Measurements from ENCODE around the gene MAVS. TPM values are rescaled to one million over a fixed set of nuclear protein-coding genes. Genes with fewer than 3 reads are reported as not detected.

MAVS gene
- 37.8 TPM for total RNA-seq

DNA sequence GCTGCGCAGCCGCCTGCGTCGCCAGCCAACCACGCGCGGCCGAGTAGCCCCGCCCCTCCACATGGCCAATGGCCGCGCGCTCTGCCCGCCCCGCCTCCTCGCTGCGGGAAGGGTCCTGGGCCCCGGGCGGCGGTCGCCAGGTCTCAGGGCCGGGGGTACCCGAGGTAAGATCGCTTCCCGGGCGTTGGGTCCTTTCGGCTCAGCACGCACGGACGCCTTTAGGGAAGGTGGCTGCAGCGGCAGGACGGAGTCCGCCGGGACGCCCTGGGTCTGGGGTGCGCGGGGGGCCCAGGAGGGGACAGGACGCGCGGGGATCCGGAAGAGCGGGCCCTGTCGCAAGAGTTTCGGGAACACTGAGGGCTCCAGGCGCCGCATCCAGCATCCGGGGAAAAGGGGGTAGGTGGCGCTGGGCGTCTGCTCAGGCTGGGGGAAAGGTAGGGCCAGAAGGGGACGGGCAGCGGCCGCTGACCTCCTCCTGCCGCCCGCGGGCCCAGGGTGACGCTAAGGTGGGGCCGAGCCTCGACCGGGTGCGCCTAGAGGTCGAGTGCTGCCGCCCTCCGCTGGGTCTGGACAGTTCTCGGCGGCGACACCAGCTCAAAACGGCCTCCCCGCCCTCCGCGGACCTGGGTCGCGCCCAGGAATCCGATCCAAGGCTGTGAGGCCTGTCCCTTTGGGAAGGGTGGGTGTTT, at the start of gene MAVS:
Gene MAVS (plus strand): TSS at position 95 of the 689 bp plus-strand sequence. CDS start 7,791 bp downstream, outside the sequence.
- intact Hi-C loops (cut with DNase I), result no loop called here
- ATAC-seq, result peak; percentile 99
- DNase-seq (ENCODE audit: low spot score), result peak; percentile 94

DNA sequence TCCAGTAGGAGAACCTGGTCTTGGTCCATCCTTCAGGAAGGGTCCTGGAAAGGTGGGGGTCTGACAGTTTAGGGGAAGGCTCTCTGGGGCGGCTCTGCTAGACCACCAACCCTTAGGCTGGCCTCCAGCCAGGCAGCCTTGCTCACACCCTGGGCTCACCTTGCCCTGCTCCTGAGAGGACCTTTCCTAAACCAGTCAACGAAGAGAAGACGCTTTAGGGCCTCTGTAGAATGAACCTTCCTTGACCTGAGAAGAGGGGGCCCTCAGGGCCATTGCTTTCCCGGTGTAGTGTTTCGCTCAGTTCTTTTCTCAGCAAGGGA, 49.4 kb upstream of the MAVS start:
- no peak for DNase-seq (ENCODE audit: low spot score)
- intact Hi-C loops (cut with DNase I), result no loop called here
- ATAC-seq, result no peak

DNA sequence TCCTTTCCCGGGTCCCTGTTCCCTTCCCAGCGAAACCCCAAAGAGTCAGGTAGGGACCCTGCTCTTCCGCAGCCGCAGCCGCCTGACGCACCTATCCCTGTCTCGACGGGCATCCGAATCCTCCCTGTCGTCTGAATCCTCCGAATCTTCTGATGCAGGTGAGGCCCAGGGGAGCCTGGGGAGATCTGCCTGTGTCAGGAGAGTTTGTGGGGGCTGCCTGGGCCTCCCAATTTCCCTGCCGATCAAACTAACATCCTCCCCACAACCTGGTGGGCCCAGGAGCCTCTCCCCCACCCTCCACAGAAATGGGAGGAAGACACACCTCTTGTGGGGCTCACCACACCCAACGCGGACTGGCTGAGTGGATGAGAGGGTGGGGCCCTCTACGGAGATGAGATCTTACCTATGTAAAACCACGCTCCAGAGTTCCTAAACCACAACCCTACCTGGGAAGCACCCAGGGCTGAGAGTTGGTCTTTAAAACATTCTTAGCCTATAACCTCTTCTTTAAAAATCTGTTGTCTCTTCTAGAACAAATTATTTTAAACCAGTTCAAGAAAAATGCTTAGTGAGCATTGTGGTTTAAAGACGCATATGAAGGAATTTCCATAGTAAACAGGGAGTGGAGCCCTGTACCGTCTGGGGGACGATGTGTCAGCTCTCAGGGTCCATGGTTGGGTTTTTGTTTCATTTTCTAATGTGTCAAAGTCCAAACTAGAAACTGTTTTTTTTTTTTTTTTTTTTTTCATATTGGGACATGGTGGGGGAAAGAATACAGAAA, 48.9 kb upstream of the MAVS start:
- DNase-seq (ENCODE audit: low spot score) (no peak), ATAC-seq (no peak)
- intact Hi-C loops (cut with DNase I), result no loop called here

DNA sequence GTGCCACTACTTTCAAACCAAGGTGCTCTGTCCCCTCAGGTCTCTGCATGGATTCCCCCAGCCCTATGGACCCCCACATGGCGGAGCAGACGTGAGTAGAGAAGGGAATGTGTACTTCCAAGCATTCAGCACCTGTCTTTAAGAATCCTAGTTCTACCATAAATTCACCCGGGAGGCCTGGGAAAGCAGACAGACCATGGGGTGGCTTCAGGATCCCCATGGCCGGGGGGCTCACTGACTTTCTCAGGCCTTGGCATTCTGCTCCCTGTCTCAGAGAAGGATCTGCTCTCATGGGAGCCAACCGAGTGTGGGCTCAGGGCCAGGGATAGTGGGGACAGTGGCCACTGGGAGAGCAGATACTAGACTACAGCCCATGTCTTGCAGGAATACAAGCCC, 48.3 kb upstream of the MAVS start:
- DNase-seq (ENCODE audit: low spot score) (no peak), ATAC-seq (no peak)
- intact Hi-C loops (cut with DNase I), result no loop called here

DNA sequence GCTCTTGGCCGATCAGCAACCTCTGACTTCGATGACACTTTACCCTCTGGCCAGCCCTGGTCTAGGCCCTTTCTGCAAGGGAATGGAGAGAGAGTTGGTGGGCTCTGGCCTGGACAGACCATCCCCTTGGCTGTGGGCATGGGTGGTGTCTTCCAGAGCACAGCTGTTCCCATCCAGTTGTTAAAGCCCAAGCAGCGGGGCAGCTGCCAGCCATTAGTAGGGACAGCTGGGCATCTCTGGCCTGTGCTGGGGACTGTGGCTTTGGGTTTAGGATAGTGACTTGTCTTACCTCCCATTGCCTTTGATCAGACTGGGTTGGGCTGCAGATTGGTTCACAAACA, 47.8 kb upstream of the MAVS start:
- DNase-seq (ENCODE audit: low spot score), result no peak
- intact Hi-C loops (cut with DNase I), result no loop called here
- ATAC-seq, result no peak

DNA sequence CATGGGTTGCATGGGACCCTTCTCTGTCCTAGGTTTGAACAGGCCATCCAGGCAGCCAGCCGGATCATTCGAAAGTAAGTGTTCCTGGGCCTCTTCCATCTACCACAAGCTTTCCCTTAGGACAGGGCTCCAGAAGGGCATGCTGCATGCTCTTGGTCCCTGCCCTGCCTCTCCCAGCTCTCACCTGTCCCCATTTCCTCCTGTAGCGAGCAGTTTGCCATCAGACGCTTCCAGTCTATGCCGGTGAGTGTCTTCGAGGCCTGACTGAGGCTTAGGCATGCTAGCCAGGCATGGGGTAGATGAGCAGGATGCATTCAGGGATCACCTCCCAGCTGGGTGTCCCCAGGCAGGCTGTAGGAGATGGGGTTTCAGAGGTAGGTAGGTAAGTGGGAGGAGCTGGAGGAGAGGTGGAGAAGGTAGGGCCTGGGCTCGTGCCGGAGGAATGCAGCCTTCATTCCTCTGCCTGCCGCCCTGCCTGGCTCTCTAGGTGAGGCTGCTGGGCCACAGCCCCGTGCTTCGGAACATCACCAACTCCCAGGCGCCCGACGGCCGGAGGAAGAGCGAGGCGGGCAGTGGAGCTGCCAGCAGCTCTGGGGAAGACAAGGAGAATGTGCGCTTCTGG, 46.3 kb upstream of the MAVS start:
- intact Hi-C loops (cut with DNase I), result no loop called here
- DNase-seq (ENCODE audit: low spot score), result no peak
- no peak for ATAC-seq

DNA sequence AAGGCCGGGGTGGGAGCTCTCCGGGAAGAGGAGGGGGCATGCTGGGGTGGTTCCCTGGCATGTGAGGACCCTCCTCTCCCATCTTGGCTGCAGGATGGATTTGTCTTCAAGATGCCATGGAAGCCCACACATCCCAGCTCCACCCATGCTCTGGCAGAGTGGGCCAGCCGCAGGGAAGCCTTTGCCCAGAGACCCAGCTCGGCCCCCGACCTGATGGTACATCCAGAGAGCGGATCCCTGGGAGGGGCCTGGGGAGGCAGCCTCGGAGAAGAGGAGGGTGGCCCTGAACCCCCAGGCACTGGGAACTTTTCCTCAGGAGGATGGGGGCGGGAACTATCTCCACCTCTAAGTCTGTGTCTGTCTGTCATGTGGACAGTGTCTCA, 45.8 kb upstream of the MAVS start:
- DNase-seq (ENCODE audit: low spot score), result no peak
- no peak for ATAC-seq
- intact Hi-C loops (cut with DNase I), result no loop called here

DNA sequence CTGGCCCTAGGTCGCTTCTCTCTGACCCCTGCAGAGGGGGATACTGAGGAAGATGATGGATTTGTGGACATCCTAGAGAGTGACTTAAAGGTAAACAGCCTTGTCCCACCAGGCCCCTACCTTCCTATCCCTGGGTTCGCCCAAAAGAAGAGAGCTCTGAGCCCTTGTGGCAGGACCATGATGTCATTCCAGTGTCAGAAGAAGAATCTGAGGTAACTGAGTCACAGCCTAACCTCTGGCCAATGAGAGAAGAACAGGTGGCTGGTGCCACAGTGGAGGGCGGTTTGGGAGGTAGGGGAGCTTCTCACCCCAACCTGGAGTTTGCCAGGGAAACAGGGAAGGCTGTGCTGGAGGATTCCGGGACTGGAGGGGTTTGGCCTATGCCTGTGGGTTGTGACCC, 45.3 kb upstream of the MAVS start:
- intact Hi-C loops (cut with DNase I), result no loop called here
- ATAC-seq, result no peak
- no peak for DNase-seq (ENCODE audit: low spot score)

DNA sequence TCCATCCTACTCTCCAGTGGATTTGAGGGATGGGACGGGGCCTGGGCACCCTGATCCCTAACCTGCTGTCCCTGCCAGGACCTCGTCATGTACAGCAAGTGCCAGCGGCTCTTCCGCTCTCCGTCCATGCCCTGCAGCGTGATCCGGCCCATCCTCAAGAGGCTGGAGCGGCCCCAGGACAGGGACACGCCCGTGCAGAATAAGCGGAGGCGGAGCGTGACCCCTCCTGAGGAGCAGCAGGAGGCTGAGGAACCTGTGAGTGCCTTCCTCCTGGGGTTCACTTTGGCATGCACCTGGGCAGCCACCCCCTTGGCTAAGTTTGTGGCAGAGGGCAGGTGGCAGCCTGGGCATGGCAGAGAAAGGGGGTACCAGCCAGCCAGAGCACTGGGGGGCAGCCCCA, 44.8 kb upstream of the MAVS start:
- intact Hi-C loops (cut with DNase I), result no loop called here
- ATAC-seq, result no peak
- DNase-seq (ENCODE audit: low spot score), result no peak

DNA sequence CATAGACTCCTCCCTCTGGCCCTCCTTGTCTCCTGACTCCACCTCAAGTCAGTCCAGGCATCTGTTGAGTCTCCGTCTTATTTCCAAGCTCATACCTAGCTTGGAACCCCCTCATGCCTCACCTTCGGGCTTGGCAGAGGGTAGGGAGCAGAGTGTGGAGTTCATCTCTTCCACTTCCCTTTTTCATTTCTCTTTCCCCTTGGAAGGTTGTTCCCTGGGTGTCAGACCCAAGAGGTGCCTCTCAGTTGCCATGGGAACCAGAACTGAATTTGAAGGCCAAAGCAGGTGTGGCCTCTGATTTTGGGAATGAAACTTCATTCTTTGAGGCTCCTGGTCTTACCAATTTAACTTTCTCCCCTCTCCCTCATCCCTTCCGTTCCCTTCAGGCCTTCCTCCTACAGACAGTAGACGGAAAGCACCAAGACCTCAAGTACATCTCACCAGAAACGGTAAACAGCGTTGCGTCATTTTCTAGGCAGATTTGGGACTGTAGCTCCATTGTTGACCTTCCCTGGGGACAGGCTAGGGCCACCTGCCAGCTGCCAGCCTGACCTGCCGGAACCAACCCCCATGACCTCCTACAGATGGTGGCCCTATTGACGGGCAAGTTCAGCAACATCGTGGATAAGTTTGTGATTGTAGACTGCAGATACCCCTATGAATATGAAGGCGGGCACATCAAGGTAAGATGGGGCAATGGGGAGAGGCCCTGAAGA, 44.0 kb upstream of the MAVS start:
- DNase-seq (ENCODE audit: low spot score) (no peak), ATAC-seq (no peak)
- intact Hi-C loops (cut with DNase I), result no loop called here

DNA sequence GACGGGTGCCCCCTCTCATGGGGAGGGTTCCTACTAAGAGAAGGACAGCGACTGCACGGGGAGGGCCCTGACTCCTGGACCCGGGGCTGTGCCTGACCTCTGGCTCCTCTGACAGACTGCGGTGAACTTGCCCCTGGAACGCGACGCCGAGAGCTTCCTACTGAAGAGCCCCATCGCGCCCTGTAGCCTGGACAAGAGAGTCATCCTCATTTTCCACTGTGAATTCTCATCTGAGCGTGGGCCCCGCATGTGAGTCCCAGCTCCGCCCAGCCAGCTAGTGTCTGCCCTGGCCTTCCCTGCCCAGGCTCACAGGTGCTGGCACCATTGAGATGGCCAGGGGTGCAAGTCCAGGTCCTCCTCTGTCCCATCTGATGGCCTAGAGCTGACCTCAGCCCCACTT, 43.3 kb upstream of the MAVS start:
- intact Hi-C loops (cut with DNase I), result no loop called here
- DNase-seq (ENCODE audit: low spot score), result no peak
- ATAC-seq, result no peak

DNA sequence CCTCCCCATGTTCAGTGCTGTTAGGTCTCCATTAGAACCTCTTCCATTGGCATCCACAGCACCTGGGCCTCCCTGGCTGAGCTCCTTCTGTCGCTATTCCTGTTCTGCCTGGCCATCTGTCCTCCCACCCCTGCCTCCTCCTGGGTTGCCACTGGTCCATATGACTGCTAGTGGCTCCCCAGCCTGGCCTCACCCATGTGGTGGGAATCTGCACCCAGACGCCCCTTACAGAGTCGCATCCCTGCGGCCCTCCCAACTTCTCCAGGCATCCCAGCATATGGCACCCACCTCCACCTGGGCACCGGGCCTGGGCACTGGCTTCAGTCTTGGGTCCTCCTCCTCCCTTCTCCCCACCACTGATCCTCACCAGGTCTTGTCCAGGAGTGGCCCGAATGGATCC, 42.8 kb upstream of the MAVS start:
- ATAC-seq (no peak), DNase-seq (ENCODE audit: low spot score) (no peak)
- intact Hi-C loops (cut with DNase I), result no loop called here

DNA sequence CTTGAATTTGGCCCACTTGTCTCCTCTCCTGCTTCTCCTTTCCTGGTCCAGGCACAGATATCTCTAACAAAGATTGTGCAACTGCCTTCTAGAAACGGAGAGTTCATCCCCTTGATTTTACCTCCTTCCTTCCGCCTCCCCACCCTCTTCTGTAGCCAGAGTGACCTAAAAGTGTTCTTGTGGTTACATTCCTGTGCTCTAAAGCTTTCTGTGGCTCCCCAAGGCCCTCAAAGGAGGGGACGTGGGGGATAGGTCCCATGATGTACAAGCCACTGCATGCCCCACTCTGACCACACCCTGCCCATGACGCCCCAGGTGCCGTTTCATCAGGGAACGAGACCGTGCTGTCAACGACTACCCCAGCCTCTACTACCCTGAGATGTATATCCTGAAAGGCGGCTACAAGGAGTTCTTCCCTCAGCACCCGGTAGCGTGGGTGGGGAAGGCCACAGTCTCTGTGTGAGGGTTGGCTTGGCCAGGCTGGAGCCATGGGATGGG, 42.3 kb upstream of the MAVS start:
- intact Hi-C loops (cut with DNase I), result no loop called here
- no peak for DNase-seq (ENCODE audit: low spot score)
- no peak for ATAC-seq

DNA sequence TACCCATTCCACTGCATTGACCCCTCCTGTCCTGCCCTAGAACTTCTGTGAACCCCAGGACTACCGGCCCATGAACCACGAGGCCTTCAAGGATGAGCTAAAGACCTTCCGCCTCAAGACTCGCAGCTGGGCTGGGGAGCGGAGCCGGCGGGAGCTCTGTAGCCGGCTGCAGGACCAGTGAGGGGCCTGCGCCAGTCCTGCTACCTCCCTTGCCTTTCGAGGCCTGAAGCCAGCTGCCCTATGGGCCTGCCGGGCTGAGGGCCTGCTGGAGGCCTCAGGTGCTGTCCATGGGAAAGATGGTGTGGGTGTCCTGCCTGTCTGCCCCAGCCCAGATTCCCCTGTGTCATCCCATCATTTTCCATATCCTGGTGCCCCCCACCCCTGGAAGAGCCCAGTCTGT, 41.9 kb upstream of the MAVS start:
- DNase-seq (ENCODE audit: low spot score) (no peak), ATAC-seq (no peak)
- intact Hi-C loops (cut with DNase I), result no loop called here

DNA sequence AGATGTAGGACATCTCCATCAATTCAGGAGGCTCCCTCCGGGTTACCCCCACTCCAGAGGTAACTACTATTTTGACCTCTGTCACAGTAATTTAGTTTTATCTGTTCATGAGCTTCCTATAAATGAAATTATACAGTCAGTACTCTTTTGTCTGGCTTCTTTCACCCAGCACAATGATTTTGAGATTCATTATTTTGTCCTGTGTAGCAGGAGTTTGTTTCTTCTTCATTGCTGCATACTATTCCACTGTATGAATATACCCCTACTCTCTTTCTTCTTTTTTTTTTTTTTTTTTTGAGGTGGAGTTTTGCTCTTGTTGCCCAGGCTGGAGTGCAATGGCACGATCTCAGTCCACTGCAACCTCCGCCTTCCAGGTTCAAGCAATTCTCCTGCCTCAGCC, 38.1 kb upstream of the MAVS start:
- no peak for DNase-seq (ENCODE audit: low spot score)
- ATAC-seq, result no peak
- intact Hi-C loops (cut with DNase I), result no loop called here

DNA sequence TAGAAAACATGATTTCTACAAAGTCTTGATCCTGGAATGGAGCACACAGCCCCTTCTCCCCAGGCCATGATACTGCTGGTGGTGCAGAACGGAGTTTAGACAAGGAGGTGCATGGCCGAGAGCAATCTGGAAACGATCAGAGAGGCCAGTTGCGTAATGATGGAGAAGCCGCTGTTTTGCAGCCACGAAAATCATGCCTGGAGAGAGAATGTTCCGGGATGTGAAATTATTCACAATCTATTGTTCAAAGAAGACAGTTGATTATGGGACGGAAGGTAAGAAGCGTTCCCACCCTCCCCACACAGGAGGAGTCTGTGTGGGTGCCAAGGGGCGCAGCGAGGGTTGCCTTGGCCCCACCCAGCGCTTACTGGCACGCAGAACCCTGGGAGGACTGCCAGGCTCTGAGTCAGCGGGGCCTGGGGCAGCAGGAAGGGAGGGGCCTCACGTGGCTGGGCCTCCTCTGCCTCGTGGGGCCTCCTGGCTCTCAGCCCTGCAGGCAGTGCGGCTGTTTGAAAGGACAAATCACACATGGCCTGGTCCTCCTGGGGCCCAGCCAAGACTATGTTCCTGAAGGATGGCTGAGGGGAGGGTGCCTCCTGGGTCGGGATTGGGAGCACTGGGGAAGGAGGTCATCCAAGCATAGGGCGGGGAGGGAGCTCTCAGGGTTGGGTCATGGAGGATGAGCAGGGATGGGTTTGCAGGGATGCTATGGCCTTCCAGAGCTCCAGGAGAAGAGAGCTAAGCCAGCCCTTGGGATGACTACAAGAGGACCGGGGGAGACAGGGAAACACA, 35.0 kb upstream of the MAVS start:
- DNase-seq (ENCODE audit: low spot score), result peak; percentile 100
- intact Hi-C loops (cut with DNase I), result no loop called here
- ATAC-seq, result peak; percentile 94

DNA sequence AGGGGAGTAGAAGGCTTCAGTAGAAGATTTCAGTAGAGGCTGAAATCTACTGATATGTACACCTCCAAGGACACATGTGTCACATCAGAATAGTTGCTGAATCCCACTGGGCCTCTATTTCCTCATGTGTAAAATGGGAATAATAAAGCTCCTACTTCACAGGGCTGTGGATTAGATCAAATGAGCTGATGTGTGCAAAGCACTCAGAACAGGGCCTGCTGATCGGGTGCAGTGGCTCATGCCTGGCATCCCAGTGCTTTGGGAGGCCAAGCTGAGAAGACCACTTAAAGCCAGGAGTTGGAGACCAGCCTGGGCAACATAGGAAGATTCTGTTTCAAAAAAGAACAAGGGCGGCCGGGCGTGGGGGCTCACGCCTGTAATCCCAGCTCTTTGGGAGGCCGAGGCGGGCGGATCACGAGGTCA, 34.4 kb upstream of the MAVS start:
- ATAC-seq, result no peak
- intact Hi-C loops (cut with DNase I), result no loop called here
- DNase-seq (ENCODE audit: low spot score), result no peak

DNA sequence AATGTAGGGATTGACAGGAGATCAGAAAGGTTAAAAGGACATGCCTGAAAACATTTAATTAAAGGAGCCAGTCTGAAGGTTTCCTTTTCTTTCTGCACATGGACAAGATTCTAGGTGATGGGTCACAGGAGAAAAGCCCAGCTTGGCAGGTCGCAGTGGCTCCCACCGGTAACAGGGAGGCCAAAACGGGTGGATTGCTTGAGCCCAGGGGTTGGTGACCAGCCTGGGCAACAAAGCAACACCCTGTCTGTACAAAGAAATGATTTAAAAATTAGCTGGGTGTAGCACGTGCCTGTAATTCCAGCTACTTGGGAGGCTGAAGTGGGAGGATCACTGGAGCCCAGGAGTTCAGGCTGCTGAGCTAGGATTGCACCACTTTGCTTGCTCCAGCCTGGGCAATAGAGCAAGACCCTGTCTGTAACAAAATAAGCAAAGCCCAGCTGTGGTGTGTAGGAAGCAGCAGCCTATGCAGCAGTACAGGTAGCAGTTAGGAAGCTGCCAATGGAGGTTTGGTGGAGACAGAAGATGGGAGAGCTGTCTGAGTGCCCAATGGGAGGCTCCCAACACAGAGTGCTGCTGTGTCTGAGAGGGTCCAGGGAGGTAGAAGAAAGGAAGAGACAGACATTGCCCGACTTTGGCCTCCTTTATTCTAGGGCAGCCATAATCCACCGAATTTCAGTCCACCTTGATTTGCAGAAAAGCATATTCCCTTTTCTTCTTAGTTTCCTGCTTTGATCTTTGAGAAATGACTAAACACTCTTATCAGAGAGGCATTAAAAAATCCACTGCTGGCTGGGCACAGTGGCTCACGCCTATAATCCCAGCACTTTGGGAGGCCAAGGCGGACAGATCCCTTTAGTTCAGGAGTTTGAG, 33.4 kb upstream of the MAVS start:
- intact Hi-C loops (cut with DNase I), result no loop called here
- no peak for ATAC-seq
- no peak for DNase-seq (ENCODE audit: low spot score)
